ENCODE results near the gene CD55. TPM values are rescaled to one million over a fixed set of nuclear protein-coding genes. Genes with fewer than 3 reads are reported as not detected.

The CD55 gene
- total RNA-seq, 1 experiment from 2014 or later: 17.3 TPM

DNA sequence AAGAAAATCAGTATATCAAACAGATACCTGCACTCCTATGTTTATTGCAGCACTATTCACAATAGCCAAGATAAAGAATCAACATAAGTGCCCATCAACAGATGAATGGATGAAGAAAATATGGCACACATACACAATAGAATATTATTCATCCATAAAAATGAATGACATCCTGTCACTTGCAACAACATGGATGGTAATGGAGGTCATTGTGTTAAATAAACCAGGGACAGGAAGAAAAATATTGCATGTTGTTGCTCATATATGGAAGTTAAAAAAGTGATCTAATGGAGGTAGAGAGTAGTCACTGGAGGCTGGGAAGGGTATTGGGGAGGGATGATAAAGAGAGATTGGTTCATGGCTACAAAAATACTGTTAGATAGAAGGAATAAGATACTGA is 67.2 kb downstream of the CD55 start:
- H4K20me1 ChIP-seq (ENCODE audit: control insufficient read depth, insufficient read depth, insufficient read length): no peaks in the 10 kb centered on the region
- H2BK20ac ChIP-seq (ENCODE audit: low read depth, low read length, poor library complexity, severe bottlenecking): no peak overlapping the region
- no peak overlapping the region for H2BK5ac ChIP-seq (ENCODE audit: insufficient read length, low read length)
- no peak overlapping the region for H3K27ac Mint-ChIP-seq
- TF ChIP-seq, protein P1, sequence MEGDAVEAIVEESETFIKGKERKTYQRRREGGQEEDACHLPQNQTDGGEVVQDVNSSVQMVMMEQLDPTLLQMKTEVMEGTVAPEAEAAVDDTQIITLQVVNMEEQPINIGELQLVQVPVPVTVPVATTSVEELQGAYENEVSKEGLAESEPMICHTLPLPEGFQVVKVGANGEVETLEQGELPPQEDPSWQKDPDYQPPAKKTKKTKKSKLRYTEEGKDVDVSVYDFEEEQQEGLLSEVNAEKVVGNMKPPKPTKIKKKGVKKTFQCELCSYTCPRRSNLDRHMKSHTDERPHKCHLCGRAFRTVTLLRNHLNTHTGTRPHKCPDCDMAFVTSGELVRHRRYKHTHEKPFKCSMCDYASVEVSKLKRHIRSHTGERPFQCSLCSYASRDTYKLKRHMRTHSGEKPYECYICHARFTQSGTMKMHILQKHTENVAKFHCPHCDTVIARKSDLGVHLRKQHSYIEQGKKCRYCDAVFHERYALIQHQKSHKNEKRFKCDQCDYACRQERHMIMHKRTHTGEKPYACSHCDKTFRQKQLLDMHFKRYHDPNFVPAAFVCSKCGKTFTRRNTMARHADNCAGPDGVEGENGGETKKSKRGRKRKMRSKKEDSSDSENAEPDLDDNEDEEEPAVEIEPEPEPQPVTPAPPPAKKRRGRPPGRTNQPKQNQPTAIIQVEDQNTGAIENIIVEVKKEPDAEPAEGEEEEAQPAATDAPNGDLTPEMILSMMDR (conservative IDR thresholded peaks at IDR 0.05): no peak
- H3K14ac ChIP-seq (ENCODE audit: insufficient read depth, low read length): no peak overlapping the region
- no peak overlapping the region for H3K56ac ChIP-seq (ENCODE audit: insufficient read length, low read depth, low read length)
- H2AK5ac ChIP-seq (ENCODE audit: insufficient read length, low read length): no peak overlapping the region
- DNase-seq: no peak
- no peak overlapping the region for H3K18ac ChIP-seq (ENCODE audit: insufficient read length, low read depth, low read length)
- no peak overlapping the region for H2AFZ ChIP-seq (ENCODE audit: low read length)
- no peak overlapping the region for H2BK15ac ChIP-seq (ENCODE audit: low read depth, low read length)
- no peak overlapping the region for H4K5ac ChIP-seq (ENCODE audit: insufficient read length, low read depth, low read length)
- H3K4me1 ChIP-seq (ENCODE audit: insufficient read depth, low read length): no peaks in the 10 kb centered on the region; the same call in 1 of the 2 replicates
- H2BK12ac ChIP-seq (ENCODE audit: insufficient read length, low read depth, low read length): no peak overlapping the region
- H3K23me2 ChIP-seq (ENCODE audit: insufficient read length, low read depth, low read length, poor library complexity, severe bottlenecking): no peaks in the 10 kb centered on the region
- H3K27ac ChIP-seq (ENCODE audit: insufficient read length, low read depth, low read length): no peak overlapping the region
- no peaks in the 10 kb centered on the region for H3K36me3 Mint-ChIP-seq (ENCODE audit: insufficient read depth in 1 of 3, low read depth in 3 of 3)
- no peak overlapping the region for H2BK120ac ChIP-seq (ENCODE audit: low read depth, low read length, poor library complexity, severe bottlenecking)
- H3K27me3 Mint-ChIP-seq (ENCODE audit: low read depth): no peaks in the 10 kb centered on the region
- no peak overlapping the region for H3T11ph ChIP-seq (ENCODE audit: low read length)
- no peak overlapping the region for H3K4ac ChIP-seq (ENCODE audit: low read depth, low read length)
- H4K8ac ChIP-seq (replicated peaks; ENCODE audit: insufficient read length, low read depth, low read length): no peak overlapping the region
- H3K4me1 Mint-ChIP-seq: peaks cover 9% of the 10 kb centered on the region in 2 experiments; a peak in 3 of 4 replicates
- H3K9me3 Mint-ChIP-seq: no peaks in the 10 kb centered on the region; a peak in 1 of 5 replicates
- no peak overlapping the region for H3K23ac ChIP-seq (ENCODE audit: insufficient read length, low read depth, low read length)
- H3K4me2 ChIP-seq (ENCODE audit: insufficient read depth, insufficient read length, low read length): no peak overlapping the region
- H3K27me3 ChIP-seq (ENCODE audit: insufficient read depth, low read length): no peaks in the 10 kb centered on the region
- H3K9me3 ChIP-seq (ENCODE audit: control insufficient read depth, low read depth, low read length): no peaks in the 10 kb centered on the region
- H3K4me3 Mint-ChIP-seq: no peak overlapping the region
- H3K9ac ChIP-seq (ENCODE audit: extremely low read depth, insufficient read length, low read length): no peak overlapping the region
- no peaks in the 10 kb centered on the region for H3K79me1 ChIP-seq (ENCODE audit: insufficient read depth, low read depth, low read length, poor library complexity, severe bottlenecking)
- no peaks in the 10 kb centered on the region for H3K79me2 ChIP-seq (ENCODE audit: insufficient read depth, low read length)
- H4K91ac ChIP-seq (ENCODE audit: insufficient read length, low read depth, low read length): no peak overlapping the region
